ENCODE data around the gene SEMA6A. TPM values are rescaled to one million over a fixed set of nuclear protein-coding genes. Genes with fewer than 3 reads are reported as not detected.

The SEMA6A gene
- total RNA-seq, 6 experiments from 2014 or later, result 4.5 to 12.0 (median 8.4) TPM

- intact Hi-C loops (cut with DNase I), result no loop called here
- no peaks in the 10 kb centered on the region for H3K27me3 ChIP-seq
- no peaks in the 10 kb centered on the region for H3K36me3 ChIP-seq
- no peak for ATAC-seq
- no peaks in the 10 kb centered on the region for H3K4me1 ChIP-seq
- no peak overlapping the region for H3K27ac ChIP-seq
- DNase-seq, result no peak
- WGBS (ENCODE audit: insufficient coverage, low coverage, low lambda C conversion rate, missing lambda C conversion rate), result 75% methylated on average over 7 of the region's 7 CpGs
- no peak for TF ChIP-seq POLR2A (IDR thresholded peaks at IDR 0.05)
- no peak for TF ChIP-seq CTCF (IDR thresholded peaks at IDR 0.05)
- no peaks in the 10 kb centered on the region for H3K9me3 ChIP-seq
- H3K4me3 ChIP-seq, result no peak overlapping the region
These were observed 107.7 kb downstream of the SEMA6A start for GRCh38 chr5:116466727-116467464.

GRCh38 chr5:116465411-116465810 lies 109.2 kb downstream of the SEMA6A start:
- no peak for DNase-seq
- Histone ChIP-seq H3K4me3 (no peak overlapping the region), H3K36me3 (no peaks in the 10 kb centered on the region), H3K27ac (no peak overlapping the region), H3K27me3 (no peaks in the 10 kb centered on the region), H3K9me3 (no peaks in the 10 kb centered on the region), H3K4me1 (no peaks in the 10 kb centered on the region)
- no peak for TF ChIP-seq POLR2A (IDR thresholded peaks at IDR 0.05)
- no peak for TF ChIP-seq CTCF (IDR thresholded peaks at IDR 0.05)
- 84% methylated on average over 3 of the region's 3 CpGs for WGBS (ENCODE audit: insufficient coverage, low coverage, low lambda C conversion rate, missing lambda C conversion rate)
- intact Hi-C loops (cut with DNase I), result no loop called here
- ATAC-seq, result no peak

GRCh38 chr5:116464144-116464708 lies 110.4 kb downstream of the SEMA6A start:
- no peak overlapping the region for H3K27ac ChIP-seq
- no peaks in the 10 kb centered on the region for H3K9me3 ChIP-seq
- H3K27me3 ChIP-seq, result no peaks in the 10 kb centered on the region
- no peaks in the 10 kb centered on the region for H3K4me1 ChIP-seq
- ATAC-seq (no peak), DNase-seq (no peak)
- no peak for TF ChIP-seq POLR2A (IDR thresholded peaks at IDR 0.05)
- no peak for TF ChIP-seq CTCF (IDR thresholded peaks at IDR 0.05)
- intact Hi-C loops (cut with DNase I), result no loop called here
- H3K36me3 ChIP-seq, result no peaks in the 10 kb centered on the region
- WGBS (ENCODE audit: insufficient coverage, low coverage, low lambda C conversion rate, missing lambda C conversion rate), result 76% methylated on average over 7 of the region's 7 CpGs
- H3K4me3 ChIP-seq, result no peak overlapping the region

GRCh38 chr5:116462500-116462899 lies 112.1 kb downstream of the SEMA6A start:
- Histone ChIP-seq H3K27me3 (no peaks in the 10 kb centered on the region), H3K36me3 (no peaks in the 10 kb centered on the region), H3K4me1 (no peaks in the 10 kb centered on the region), H3K27ac (no peak overlapping the region), H3K4me3 (no peak overlapping the region), H3K9me3 (no peaks in the 10 kb centered on the region)
- intact Hi-C loops (cut with DNase I), result no loop called here
- TF ChIP-seq POLR2A (IDR thresholded peaks at IDR 0.05) (no peak), CTCF (IDR thresholded peaks at IDR 0.05) (no peak)
- no peak for ATAC-seq
- WGBS (ENCODE audit: insufficient coverage, low coverage, low lambda C conversion rate, missing lambda C conversion rate), result 100% methylated on average over 1 of the region's 1 CpG
- no peak for DNase-seq

All from right lobe of liver (tissue), 6 donors.